DMS53 treated with DMSO at 0.1 percent for 48 hours (cell line): ENCODE measurements around the gene SNX12.

Experiments used
- DNase-seq: peaks from one replicate; lab custom pipeline; 2025; ENCODE audit not compliant: unreplicated experiment; lab: John Stamatoyannopoulos, UW

The SNX12 gene

DNA sequence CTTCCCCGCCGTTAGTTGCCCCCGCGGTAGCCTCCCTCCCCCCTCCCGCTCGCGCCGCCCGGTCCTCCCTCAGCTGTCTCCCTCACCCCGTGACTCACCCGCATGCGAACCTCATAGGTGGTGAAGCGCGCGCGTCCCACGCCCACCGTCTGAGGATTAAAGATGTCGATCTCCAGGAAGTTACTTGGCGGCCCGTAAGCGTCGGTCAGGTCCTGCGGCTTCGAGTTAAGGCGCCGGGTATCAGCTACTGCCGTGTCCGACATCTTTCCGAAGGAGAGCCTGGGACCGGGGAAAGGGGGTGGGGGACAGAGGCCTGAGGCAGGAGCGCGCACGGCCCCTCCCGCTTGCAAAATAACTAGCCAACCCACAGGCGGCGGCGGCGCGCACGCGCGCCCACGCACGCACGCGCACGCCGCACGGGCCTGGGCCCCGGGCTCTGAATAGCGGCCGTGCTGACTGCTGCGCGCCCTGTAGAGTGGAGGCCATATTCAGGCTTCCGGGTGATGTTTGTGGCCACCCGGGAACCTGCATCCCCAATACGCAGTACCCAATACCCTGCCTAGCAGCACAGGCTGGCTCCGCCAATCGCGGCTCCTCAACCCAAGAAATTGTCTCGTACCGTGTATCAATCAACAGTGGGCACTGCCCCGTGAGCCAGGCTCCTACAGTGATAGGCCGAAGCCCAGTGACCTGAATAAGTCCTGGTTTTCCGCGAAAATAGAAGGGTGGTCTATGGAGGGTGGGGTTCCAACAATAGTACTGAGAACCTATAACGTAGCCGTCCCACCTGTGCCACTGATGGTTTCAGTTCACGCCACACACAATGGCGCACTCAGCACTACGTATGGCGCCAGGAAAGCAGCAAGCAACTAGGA is at the start of gene SNX12:
TSS of gene SNX12 (minus strand) at position 291 of the 875 bp plus-strand sequence. CDS start at position 263, 28 bp downstream.
- peak; percentile 90 for DNase-seq

DNA sequence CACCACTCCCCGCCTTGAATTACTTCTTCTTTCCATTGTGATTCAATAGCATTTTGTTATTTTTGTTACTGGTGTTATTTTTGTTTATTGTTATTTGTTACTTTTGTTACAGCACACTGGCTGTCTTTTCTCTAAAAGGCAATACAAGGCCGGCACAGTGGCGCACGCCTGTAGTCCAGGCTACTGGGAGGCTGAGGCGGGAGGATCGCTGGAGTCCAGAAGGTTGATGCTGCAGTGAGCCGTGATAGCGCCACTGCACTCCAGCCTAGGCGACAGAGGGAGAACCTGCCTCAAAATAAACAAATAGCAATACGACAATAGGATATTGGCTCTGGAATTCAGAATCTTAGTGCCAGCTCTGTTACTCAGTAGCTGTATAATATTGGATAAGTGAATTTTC is 49.2 kb upstream of the SNX12 start:
- no peak for DNase-seq

DNA sequence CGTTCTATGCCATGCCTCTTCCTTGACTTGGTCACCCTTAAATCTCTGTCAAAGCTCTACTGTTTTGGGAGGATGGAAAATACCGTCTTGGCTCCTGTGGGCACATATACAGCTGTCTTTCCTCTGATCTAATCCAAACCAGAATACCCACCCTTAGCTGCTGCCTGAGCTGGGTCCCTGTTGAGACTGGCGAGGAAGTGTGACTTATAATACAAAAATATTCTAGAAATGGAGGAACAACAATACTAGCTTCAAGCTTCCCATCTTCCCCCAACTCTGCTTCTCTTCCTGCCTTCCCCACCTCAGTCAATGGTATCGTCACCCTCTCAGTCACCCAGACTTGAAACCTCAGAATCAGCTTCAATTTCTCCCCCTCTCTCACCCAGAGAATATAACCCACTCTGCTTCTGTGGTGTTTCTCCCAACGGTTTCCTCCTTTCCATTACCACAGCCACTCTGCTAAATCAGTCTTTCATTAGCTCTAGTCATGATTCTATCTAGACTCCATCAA is 43.8 kb upstream of the SNX12 start:
- no peak for DNase-seq

DNA sequence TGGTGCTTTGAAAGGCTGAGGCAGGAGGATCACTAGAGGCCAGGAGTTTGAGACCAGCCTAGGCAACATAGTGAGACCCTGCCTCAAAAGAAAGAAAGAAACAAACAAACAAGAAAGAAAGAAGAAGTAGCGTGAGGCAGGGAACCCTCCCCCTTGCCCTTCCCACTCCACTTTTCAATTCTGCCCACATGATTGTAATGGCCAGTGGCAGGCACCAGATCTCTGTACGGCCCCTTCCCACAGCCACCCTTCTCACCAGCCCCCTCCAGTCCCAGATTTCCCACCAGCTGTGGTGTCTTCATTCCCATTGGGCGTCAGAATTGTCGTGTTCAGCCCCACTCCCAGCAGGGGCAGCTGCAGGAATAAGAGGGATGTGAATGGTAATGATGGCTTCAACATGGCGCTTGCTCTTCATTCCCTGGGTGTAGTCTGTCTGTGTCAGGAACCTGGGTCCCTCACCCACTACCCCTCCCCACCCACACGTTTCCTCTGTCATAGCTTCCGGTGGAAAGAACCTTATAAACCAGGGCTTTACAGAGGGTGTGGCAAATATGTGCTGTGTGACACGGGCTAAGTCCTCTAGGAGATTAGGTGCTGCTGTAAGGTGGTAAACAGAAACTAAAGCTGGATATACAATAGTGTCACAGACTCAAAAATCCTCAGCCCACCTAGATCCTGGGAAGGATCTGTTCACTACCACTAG is 43.2 kb upstream of the SNX12 start, which contains the start of gene IL2RG:
TSS of gene IL2RG (minus strand) at position 437 of the 703 bp plus-strand sequence. CDS start at position 399, 38 bp downstream.
- DNase-seq: no peak

DNA sequence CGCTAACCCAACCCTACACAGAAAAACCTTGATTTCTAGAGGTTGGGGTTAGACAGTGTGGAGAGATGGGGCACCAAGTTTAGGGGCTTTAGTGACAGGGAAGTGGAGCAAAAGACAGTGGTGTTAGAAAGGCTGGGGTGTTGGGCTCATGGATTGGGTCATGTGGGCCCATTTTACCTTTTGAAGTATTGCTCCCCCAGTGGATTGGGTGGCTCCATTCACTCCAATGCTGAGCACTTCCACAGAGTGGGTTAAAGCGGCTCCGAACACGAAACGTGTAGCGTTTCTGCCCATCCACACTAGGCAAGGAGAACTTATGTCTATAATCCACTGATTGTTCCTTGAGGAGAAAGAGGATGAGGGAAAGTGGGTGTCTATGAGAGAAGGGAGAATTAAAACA is 40.9 kb upstream of the SNX12 start:
- DNase-seq: no peak

DNA sequence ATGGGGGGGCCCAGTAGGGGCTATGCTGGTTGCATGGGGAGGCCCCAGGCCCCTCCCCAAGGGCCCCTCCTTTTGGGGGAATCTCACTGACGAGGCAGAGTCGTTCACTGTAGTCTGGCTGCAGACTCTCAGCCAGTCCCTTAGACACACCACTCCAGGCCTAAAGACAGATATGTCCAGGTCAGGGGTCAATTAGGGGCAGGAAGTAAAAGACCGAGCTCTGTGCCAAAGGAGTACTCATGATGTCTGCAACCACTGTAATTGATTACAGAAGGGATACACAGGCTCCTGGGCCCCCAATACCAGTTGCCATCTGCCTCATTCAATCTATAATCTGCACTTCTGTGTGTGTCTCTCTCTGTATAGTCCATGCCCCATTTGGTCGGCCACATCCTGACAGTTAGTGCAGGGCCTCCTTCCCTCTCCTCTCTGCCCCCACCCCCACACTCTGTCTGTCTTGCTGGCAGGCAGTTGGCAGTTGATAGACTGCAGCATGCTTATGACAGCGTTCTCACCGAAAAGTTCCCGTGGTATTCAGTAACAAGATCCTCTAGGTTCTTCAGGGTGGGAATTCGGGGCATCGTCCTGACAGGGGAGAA is 39.7 kb upstream of the SNX12 start:
- DNase-seq: no peak

DNA sequence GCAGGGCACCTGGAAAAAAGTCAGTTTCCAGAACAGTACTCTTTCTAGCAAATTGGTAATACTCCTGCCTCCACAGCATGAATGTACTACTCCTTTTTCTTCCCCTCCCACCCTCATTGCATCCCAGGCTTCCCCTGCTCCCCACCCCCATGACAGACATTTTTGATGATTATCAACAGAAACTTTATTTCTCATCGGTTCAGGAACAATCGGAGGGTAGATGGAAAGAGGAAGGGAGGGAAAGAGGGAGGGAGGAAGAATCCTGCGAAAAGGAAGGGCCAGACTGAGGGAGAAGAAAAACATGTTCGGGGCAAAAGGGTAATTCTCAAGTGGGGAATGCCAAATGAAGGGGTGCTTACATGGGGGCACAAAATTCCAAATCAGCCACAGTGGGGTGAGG is 39.1 kb upstream of the SNX12 start:
- no peak for DNase-seq

DNA sequence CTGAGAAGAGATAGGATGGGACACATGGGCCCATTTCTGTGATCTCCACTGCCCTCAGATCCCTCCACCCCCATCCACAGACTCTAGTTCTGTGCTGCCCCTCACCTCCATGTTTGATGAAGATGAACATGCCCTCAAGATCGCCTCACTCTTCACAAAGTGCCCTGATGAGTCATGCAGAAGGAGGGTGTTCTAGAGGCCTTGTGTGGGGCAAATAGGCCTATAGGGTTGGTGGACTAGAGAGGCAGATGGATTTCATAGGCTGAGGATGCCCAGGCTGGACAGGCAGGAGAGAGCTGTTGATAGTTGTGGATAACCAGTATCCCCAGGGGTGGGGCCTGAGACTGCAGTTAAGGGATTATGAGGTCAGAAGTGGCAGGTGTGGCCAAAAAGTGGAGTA is 38.3 kb upstream of the SNX12 start, which contains the start of gene CXorf65:
TSS of gene CXorf65 (minus strand) at position 314 of the 400 bp plus-strand sequence. CDS start at position 130, 184 bp downstream.
- no peak for DNase-seq

DNA sequence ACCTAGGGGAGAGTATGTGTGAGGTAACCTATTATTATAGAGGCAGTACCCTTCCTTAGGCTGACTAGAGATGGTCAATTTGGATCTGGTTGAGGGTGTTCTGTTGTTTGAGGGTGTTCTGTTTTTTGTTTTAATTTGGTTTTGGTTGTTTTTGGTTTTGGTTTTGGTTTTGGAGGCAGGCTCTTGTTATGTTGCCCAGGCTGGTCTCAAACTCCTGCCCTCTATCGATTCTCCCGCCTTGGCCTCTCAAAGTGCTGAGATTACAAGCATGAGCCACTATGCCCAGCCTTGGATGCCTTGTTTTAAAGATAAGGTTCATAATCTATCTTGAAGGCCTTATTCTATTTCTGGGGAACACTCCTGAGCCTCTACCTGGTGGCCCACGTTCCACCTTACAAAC is 37.5 kb upstream of the SNX12 start:
- no peak for DNase-seq

DNA sequence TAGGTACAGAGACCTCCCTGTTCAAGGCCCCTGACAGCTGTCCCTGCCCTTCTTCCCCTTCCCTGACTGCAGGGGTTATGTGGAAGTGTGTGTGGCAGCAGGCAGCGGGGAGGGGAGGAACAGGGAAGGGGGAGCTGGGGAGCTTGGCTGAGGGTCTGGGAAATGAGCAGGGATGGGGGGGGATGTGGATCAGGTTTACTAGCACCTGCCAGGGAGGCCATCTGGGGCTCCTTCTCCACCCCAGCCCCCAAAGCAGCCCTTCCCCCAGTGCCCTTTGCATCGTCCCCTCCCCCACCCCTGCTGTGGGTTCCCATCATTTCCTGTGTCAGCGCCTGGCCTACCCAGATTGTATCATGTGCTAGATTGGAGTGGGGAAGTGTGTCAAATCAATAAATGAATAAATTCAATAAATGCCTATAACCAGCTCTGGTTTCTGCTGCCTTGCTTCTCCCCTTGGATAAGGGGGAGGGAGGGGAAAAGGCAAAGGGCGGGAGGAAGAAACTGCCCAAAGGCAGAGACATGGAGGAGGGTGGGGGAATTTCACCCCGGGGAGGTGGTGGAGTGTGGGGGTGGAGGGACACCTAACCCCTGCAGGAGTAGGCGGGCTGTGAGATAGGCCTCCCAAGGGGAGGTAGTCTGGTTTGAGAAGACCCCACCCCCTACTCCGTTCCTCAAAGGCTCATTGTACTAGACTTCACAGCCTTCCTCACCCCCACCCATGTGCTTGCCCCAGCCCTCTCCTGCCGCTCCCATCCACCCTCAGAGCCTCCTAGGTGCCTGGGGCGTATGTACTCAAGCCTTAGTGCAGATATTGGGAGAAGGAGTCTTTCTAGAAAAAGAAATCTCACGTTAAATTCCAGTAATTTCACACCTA is 35.2 kb upstream of the SNX12 start:
- DNase-seq: no peak

DNA sequence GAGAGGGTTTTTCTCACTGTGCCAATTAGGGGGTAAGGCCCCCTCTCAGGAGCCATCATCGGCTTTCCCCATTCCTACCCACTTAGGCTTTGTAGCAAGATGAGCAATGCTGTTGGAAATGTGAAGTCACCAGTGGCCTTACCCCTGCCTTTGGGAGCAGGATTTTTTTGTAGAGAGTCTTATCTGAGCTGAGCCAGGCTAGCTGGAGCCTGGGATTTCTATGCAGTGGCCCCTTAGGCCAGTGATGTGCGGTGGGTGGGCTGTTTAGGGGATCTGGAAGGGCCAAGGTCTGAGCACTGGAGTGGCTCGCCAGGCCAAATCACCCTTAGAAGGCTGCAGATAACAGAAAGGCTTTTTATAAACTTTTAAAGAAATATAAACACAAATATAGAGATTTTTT is 34.2 kb upstream of the SNX12 start:
- no peak for DNase-seq

DNA sequence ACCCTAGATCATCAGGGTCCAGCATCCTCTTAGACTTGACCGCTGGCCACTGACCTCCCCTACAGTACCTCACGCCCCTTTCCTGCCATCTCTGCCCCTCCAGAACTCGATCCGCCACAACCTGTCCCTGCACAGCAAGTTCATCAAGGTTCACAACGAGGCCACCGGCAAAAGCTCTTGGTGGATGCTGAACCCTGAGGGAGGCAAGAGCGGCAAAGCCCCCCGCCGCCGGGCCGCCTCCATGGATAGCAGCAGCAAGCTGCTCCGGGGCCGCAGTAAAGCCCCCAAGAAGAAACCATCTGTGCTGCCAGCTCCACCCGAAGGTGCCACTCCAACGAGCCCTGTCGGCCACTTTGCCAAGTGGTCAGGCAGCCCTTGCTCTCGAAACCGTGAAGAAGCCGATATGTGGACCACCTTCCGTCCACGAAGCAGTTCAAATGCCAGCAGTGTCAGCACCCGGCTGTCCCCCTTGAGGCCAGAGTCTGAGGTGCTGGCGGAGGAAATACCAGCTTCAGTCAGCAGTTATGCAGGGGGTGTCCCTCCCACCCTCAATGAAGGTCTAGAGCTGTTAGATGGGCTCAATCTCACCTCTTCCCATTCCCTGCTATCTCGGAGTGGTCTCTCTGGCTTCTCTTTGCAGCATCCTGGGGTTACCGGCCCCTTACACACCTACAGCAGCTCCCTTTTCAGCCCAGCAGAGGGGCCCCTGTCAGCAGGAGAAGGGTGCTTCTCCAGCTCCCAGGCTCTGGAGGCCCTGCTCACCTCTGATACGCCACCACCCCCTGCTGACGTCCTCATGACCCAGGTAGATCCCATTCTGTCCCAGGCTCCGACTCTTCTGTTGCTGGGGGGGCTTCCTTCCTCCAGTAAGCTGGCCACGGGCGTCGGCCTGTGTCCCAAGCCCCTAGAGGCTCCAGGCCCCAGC is 32.7 kb upstream of the SNX12 start:
- DNase-seq: no peak

DNA sequence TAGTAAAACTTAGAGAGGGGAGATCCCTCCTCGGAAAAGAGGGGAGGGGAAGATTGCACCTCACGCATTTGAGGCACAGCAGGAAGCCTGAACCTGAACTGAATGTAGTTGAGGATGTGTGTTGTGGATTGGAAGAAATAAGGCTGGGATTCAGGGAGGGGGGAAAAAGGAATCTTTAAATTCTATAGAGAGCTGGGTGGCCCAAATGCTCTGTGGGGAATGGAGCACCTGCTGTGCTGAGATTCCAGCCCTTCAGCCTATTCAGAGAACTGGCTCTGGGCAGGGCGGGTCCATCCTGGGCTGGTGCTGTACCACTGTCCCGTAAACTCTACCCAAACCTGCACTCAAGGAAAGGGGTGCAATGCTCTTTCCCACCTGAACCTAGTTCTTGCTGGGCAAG is 31.6 kb upstream of the SNX12 start:
- DNase-seq: no peak

DNA sequence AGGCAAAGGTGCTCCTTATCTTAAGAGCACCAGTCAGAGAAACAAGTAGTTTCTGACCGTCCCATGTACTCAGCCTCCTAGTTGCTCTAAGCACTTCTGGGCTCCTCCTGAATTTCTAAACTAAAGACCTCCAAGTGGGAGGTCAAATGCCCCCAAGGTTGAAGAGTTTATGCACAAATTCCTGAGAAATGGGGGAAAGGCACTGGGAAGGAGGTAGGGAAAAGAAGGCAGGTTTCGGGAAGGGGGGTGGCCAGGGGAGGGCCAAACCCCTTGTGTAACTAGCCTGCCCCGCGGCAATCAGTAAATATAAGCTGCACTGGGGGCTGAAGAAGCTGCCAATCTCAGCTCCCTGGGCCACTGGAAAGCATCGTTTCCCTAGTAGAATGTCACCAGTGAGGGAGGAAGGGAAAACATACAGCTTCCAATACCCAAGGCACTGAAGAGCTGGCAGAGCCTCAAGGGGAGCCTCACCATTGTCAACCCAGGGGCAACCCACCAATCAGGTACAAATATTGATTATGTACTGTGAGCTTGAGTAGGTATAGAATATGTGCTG is 30.9 kb upstream of the SNX12 start:
- no peak for DNase-seq

DNA sequence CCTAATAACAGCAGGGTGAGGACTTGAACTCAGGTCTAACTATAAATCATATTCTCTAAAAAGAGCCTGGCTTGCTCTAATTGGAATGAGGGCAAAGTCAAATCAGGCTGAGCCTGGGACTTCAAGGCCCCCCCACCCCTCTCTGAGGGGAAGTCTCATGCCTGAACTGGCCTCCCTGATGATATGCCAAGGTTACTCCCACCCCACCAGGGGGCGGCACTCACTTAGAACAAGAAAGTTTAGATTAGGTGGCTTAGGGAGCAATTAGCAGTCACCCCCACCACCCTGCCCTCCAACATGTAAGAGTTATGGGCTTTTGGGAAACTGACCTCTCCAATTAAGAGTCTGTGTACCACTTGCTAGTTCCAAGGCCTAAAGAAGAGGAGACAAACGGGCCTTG is 30.2 kb upstream of the SNX12 start:
- peak; percentile 2 for DNase-seq

DNA sequence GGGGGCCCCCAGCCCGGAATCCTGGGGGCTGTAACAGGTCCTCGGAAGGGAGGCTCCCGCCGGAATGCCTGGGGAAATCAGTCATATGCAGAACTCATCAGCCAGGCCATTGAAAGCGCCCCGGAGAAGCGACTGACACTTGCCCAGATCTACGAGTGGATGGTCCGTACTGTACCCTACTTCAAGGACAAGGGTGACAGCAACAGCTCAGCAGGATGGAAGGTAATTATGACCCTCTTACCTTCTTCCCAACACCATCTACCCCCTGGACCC is 28.6 kb upstream of the SNX12 start:
- DNase-seq: no peak

DNA sequence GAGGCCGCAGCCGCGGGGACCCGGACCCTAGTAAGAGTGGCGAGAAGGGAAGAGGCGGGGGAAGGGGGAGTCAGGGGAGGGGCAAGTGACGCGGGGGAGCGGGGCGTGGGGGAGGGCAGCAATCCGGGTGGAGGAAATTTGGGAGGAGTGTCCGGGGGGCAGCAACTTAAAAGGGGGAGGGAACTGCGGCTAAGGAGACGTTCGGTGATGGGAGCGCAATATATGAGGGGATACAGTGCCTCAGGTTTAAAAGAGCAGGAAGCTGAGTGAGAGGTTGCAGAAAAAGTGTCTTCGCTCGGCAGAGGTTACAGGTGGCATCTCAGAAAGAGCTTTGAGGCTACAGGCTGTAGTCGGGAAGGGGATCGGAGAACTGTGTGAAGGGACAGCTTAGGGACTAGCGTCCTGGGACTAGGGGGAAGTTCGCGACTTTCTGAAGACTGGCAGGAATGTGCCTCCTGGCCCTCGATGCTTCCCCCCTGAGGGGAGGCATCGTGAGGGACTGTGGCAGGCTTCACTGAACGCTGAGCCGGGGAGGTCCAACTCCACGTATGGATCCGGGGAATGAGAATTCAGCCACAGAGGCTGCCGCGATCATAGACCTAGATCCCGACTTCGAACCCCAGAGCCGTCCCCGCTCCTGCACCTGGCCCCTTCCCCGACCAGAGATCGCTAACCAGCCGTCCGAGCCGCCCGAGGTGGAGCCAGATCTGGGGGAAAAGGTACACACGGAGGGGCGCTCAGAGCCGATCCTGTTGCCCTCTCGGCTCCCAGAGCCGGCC is 28.0 kb upstream of the SNX12 start:
- peak; percentile 10 for DNase-seq

DNA sequence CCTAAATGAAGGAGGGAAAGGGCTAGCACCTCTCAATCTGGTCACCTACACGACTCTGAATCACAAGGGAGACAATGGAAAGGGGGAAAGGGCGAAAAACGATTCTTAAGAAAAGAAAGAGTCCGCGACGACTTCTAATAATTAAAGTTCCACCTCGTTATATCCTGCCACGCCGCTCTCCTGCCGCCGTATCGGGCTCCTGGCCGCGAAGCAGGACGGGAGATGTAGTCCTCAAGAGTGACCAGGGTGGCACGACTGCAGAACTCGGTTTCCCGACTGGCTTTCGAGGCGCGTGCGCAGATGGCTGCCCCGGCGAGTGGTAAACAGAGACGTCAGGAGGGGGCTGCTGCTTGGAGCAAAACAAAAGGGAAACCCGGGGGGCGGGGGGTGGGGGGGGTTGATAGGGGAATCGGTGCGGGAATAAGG is 27.4 kb upstream of the SNX12 start, which contains the start of gene FOXO4:
TSS of gene FOXO4 (plus strand) at position 297 of the 426 bp plus-strand sequence. CDS start 678 bp downstream, outside the sequence.
- DNase-seq: peak; percentile 65
